Liver (tissue), 9 donors: ENCODE data around the gene TNS3. TPM values are rescaled to one million over a fixed set of nuclear protein-coding genes. Genes with fewer than 3 reads are reported as not detected.
A peak's percentile ranks its signal among the peaks of the same experiment; 100 is the strongest.

Experiments
- DNase-seq: peaks from one replicate; pipeline ENCODE4 v3.0.0-alpha.2; 2017; ENCODE audit warnings: low spot score
- H3K27ac ChIP-seq, 2 donors: one replicate each; pipeline ENCODE4 v1.7.0; 2013; ENCODE audit warnings: inconsistent platforms in 2 of 2, low read length in 2 of 2, control low read depth in 1 of 2, low read depth in 1 of 2, mild to moderate bottlenecking in 1 of 2
- H3K27me3 ChIP-seq, 4 donors: one replicate each; pipeline versions ENCODE4 v1.6.1 to v1.7.0; 2013; ENCODE audit warnings: low read length in 3 of 4, inconsistent platforms in 1 of 4, mild to moderate bottlenecking in 1 of 4, moderate library complexity in 1 of 4; ENCODE audit not compliant: control insufficient read depth in 4 of 4, insufficient read depth in 4 of 4
- H3K36me3 ChIP-seq, 4 donors: one replicate each; pipeline versions ENCODE4 v1.6.1 to v1.7.0; 2013; ENCODE audit warnings: low read length in 3 of 4, mild to moderate bottlenecking in 3 of 4, low read depth in 1 of 4, moderate library complexity in 1 of 4; ENCODE audit not compliant: control insufficient read depth in 4 of 4, insufficient read depth in 3 of 4
- H3K4me1 ChIP-seq, 4 donors: one replicate each; pipeline versions ENCODE4 v1.6.1 to v1.7.0; 2013; ENCODE audit warnings: low read length in 3 of 4, mild to moderate bottlenecking in 3 of 4, moderate library complexity in 1 of 4; ENCODE audit not compliant: control insufficient read depth in 4 of 4, insufficient read depth in 4 of 4
- H3K4me3 ChIP-seq, 3 donors: one replicate each; pipeline versions ENCODE4 v1.6.1 to v1.7.0; 2013; ENCODE audit warnings: low read length in 3 of 3, control low read depth in 1 of 3, low read depth in 1 of 3, mild to moderate bottlenecking in 1 of 3
- H3K9ac ChIP-seq, 2 donors: one replicate each; pipeline ENCODE4 v1.7.0; 2013; ENCODE audit warnings: low read length in 2 of 2, mild to moderate bottlenecking in 2 of 2, moderate library complexity in 2 of 2, control low read depth in 1 of 2, low read depth in 1 of 2
- H3K9me3 ChIP-seq, 4 donors: one replicate each; pipeline versions ENCODE4 v1.6.1 to v1.7.0; 2013; ENCODE audit warnings: low read length in 3 of 4; ENCODE audit not compliant: control insufficient read depth in 4 of 4
- ATF3 ChIP-seq: IDR thresholded peaks from 2 replicates; pipeline ENCODE4 v1.6.1; 2016; ENCODE audit warnings: antibody characterized with exemption
- EGR1 ChIP-seq, 2 donors: IDR thresholded peaks; 2 replicates each; pipeline ENCODE4 v1.6.1; 2016 to 2018; ENCODE audit warnings: antibody characterized with exemption in 2 of 2, low read depth in 2 of 2
- FOXA1 ChIP-seq: IDR thresholded peaks from 2 replicates; pipeline ENCODE4 v1.6.1; 2016; ENCODE audit warnings: antibody characterized with exemption
- FOXA2 ChIP-seq: IDR thresholded peaks from 2 replicates; pipeline ENCODE4 v1.6.1; 2016; ENCODE audit warnings: antibody characterized with exemption
- GABPA ChIP-seq, 2 donors: IDR thresholded peaks in 1 of 2; conservative IDR thresholded peaks in 1 of 2; 2 replicates each; pipeline ENCODE4 v1.6.1; 2016; ENCODE audit warnings: antibody characterized with exemption in 2 of 2, mild to moderate bottlenecking in 1 of 2, moderate library complexity in 1 of 2
- HNF4A ChIP-seq, 2 donors: conservative IDR thresholded peaks; 2 replicates each; pipeline ENCODE4 v1.6.1; 2016; ENCODE audit warnings: antibody characterized with exemption in 2 of 2, mild to moderate bottlenecking in 2 of 2
- HNF4G ChIP-seq: IDR thresholded peaks from 2 replicates; pipeline ENCODE4 v1.6.1; 2016; ENCODE audit warnings: antibody characterized with exemption
- JUND ChIP-seq, 2 donors: IDR thresholded peaks; 2 replicates each; pipeline ENCODE4 v1.6.1; 2016; ENCODE audit warnings: antibody characterized with exemption in 2 of 2
- MAX ChIP-seq: IDR thresholded peaks from 2 replicates; pipeline ENCODE4 v1.6.1; 2016; ENCODE audit warnings: antibody characterized with exemption
- NR2F2 ChIP-seq: IDR thresholded peaks from 2 replicates; pipeline ENCODE4 v1.6.1; 2016; ENCODE audit warnings: antibody characterized with exemption
- RAD21 ChIP-seq, 2 donors: IDR thresholded peaks; 2 replicates each; pipeline ENCODE4 v1.6.1; 2016; ENCODE audit warnings: antibody characterized with exemption in 2 of 2, mild to moderate bottlenecking in 2 of 2
- RXRA ChIP-seq, 2 donors: IDR thresholded peaks; 2 replicates each; pipeline ENCODE4 v1.6.1; 2017 to 2018; ENCODE audit warnings: antibody characterized with exemption in 2 of 2, mild to moderate bottlenecking in 1 of 2
- SP1 ChIP-seq: IDR thresholded peaks from 2 replicates; pipeline ENCODE4 v1.6.1; 2018; ENCODE audit warnings: antibody characterized with exemption, mild to moderate bottlenecking
- TAF1 ChIP-seq: conservative IDR thresholded peaks from 2 replicates; pipeline ENCODE4 v1.6.1; 2016; ENCODE audit warnings: antibody characterized with exemption, mild to moderate bottlenecking
- YY1 ChIP-seq: IDR thresholded peaks from 2 replicates; pipeline ENCODE4 v1.6.1; 2016; ENCODE audit warnings: antibody characterized with exemption, mild to moderate bottlenecking
- WGBS: extraction: QIAGEN DNeasy Blood & Tissue Kit; methylation state at CpG from one replicate; pipeline ENCODE4 v1.1.7; 2013; 5-methylcytosine and 5-hydroxymethylcytosine counted together
- polyA plus RNA-seq, 2 donors: library from polyadenylated mRNA; stranded (reverse) in 1 of 2; unstranded in 1 of 2; fragments of 200-250 nt in 1 of 2; fragments of >200 nt in 1 of 2; fragmentation: Nextera tagmentation in 1 of 2; extraction: Ambion mirVana in 1 of 2; gene quantifications; one replicate each; pipeline versions ENCODE4 v1.2.1 to v1.2.3, GENCODE V29; 2013 to 2015
- total RNA-seq, 2 donors: library from RNA; depleted of rRNA; stranded (reverse); fragments of >200 nt; gene quantifications; one replicate each; pipeline ENCODE4 v1.2.3, GENCODE V29; 2014
- TF ChIP-seq, protein P1 (sequence below): fragments of 150-350 bp; IDR thresholded peaks from 2 replicates; pipeline ENCODE4 v1.5.1; 2017; ENCODE audit warnings: improper control_type of control experiment, low read depth, low read length; ENCODE audit not compliant: missing input control
- TF ChIP-seq, protein P2 (sequence below): IDR thresholded peaks from 2 replicates; pipeline ENCODE4 v1.6.1; 2016; ENCODE audit warnings: antibody characterized with exemption, mild to moderate bottlenecking
- TF ChIP-seq, protein P3 (sequence below): IDR thresholded peaks from 2 replicates; pipeline ENCODE4 v1.6.1; 2016; ENCODE audit warnings: antibody characterized with exemption
- donor health status: healthy.
- donor health status: healthy.
- donor health status: healthy.
- donor health status: healthy.
- donor health status: healthy.

The TNS3 gene
- total and polyA plus RNA-seq, 4 donors, result 16.8 to 100 (median 29.5) TPM

DNA sequence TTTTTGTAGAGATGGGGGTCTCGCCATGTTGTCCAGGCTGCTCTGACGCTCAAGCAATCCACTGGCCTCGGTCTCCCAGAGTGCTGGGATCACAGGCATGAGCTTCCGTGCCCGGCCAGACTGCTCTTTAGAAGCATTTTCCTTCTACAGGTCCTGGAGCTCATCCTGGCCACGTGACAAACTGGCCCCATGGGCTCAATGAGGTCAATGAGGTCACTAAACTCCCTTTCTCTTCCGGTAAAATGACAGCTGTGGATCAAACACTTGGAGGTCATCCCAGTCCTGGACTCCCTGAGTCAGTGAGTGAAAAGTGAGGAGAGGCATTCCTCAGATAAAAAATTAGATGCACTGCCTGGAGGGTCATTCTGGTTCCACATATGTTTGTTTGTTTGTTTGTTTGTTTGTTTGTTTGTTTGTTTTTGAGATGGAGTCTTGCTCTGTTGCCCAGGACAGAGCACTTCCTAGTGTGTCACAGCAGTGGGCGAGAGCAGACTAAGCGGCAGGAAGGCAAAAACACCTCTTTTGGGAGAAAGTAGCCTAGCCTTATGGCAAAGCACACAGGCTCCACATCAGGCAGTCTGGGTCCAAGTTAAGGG lies 134.9 kb downstream of the TNS3 start:
- no peak overlapping the region for H3K9ac ChIP-seq
- H3K27ac ChIP-seq, result peak overlapping the region; percentile 68 to 94
- no peaks in the 10 kb centered on the region for H3K27me3 ChIP-seq
- peaks cover 0 to 2% (median 0%) of the 10 kb centered on the region in 4 donors for H3K36me3 ChIP-seq
- H3K4me3 ChIP-seq, result no peak overlapping the region
- WGBS, result 58% methylated on average over 9 of the region's 9 CpGs
- no peak for DNase-seq
- no peaks in the 10 kb centered on the region for H3K9me3 ChIP-seq
- H3K4me1 ChIP-seq, result peaks cover 7 to 74% (median 60%) of the 10 kb centered on the region in 4 donors
- peak; percentile 85 for TF ChIP-seq SP1
- peak; percentile 87 for TF ChIP-seq NR2F2
- TF ChIP-seq GABPA (IDR thresholded peaks at IDR 0.05 in 1 of 2, conservative IDR thresholded peaks at IDR 0.05 in 1 of 2), result no peak
- peak in 1 of 2 donors; percentile 67 for TF ChIP-seq RAD21 (IDR thresholded peaks at IDR 0.05)
- TF ChIP-seq TAF1, result no peak
- TF ChIP-seq RXRA (IDR thresholded peaks at IDR 0.05), result peak; percentile 75 to 99
- TF ChIP-seq YY1, result no peak
- TF ChIP-seq, protein P1, sequence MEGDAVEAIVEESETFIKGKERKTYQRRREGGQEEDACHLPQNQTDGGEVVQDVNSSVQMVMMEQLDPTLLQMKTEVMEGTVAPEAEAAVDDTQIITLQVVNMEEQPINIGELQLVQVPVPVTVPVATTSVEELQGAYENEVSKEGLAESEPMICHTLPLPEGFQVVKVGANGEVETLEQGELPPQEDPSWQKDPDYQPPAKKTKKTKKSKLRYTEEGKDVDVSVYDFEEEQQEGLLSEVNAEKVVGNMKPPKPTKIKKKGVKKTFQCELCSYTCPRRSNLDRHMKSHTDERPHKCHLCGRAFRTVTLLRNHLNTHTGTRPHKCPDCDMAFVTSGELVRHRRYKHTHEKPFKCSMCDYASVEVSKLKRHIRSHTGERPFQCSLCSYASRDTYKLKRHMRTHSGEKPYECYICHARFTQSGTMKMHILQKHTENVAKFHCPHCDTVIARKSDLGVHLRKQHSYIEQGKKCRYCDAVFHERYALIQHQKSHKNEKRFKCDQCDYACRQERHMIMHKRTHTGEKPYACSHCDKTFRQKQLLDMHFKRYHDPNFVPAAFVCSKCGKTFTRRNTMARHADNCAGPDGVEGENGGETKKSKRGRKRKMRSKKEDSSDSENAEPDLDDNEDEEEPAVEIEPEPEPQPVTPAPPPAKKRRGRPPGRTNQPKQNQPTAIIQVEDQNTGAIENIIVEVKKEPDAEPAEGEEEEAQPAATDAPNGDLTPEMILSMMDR, result no peak
- TF ChIP-seq, protein P2, sequence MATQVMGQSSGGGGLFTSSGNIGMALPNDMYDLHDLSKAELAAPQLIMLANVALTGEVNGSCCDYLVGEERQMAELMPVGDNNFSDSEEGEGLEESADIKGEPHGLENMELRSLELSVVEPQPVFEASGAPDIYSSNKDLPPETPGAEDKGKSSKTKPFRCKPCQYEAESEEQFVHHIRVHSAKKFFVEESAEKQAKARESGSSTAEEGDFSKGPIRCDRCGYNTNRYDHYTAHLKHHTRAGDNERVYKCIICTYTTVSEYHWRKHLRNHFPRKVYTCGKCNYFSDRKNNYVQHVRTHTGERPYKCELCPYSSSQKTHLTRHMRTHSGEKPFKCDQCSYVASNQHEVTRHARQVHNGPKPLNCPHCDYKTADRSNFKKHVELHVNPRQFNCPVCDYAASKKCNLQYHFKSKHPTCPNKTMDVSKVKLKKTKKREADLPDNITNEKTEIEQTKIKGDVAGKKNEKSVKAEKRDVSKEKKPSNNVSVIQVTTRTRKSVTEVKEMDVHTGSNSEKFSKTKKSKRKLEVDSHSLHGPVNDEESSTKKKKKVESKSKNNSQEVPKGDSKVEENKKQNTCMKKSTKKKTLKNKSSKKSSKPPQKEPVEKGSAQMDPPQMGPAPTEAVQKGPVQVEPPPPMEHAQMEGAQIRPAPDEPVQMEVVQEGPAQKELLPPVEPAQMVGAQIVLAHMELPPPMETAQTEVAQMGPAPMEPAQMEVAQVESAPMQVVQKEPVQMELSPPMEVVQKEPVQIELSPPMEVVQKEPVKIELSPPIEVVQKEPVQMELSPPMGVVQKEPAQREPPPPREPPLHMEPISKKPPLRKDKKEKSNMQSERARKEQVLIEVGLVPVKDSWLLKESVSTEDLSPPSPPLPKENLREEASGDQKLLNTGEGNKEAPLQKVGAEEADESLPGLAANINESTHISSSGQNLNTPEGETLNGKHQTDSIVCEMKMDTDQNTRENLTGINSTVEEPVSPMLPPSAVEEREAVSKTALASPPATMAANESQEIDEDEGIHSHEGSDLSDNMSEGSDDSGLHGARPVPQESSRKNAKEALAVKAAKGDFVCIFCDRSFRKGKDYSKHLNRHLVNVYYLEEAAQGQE, result no peak
- no peak for TF ChIP-seq FOXA2
- no peak for TF ChIP-seq ATF3
- peak in 1 of 2 donors; percentile 77 for TF ChIP-seq JUND (IDR thresholded peaks at IDR 0.05)
- peak; percentile 28 to 84 for TF ChIP-seq HNF4A (conservative IDR thresholded peaks at IDR 0.05)
- TF ChIP-seq HNF4G, result peak; percentile 61
- TF ChIP-seq FOXA1, result no peak
- no peak for TF ChIP-seq MAX
- TF ChIP-seq, protein P3, sequence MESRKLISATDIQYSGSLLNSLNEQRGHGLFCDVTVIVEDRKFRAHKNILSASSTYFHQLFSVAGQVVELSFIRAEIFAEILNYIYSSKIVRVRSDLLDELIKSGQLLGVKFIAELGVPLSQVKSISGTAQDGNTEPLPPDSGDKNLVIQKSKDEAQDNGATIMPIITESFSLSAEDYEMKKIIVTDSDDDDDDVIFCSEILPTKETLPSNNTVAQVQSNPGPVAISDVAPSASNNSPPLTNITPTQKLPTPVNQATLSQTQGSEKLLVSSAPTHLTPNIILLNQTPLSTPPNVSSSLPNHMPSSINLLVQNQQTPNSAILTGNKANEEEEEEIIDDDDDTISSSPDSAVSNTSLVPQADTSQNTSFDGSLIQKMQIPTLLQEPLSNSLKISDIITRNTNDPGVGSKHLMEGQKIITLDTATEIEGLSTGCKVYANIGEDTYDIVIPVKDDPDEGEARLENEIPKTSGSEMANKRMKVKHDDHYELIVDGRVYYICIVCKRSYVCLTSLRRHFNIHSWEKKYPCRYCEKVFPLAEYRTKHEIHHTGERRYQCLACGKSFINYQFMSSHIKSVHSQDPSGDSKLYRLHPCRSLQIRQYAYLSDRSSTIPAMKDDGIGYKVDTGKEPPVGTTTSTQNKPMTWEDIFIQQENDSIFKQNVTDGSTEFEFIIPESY, result no peak
- TF ChIP-seq EGR1 (IDR thresholded peaks at IDR 0.05; ENCODE audit: low read depth in 2 of 2), result peak in 1 of 2 donors; percentile 47
